VCaP (cell line): ENCODE data around the gene NUP155.
"Not testable (repeated sequence)": the region's sequence is repeated elsewhere in the genome, so short reads cannot be mapped to it uniquely, and the experiment has no call there.

Experiments used
- H3K27ac ChIP-seq: fragments of 450-650 bp; 2 replicates; pipeline ENCODE4 v1.5.1; 2017
- TF ChIP-seq, protein P1 (sequence below): fragments of 450-650 bp; conservative IDR thresholded peaks from 2 replicates; pipeline ENCODE4 v1.5.1; 2017; ENCODE audit warnings: mild to moderate bottlenecking, moderate library complexity

Gene NUP155

DNA sequence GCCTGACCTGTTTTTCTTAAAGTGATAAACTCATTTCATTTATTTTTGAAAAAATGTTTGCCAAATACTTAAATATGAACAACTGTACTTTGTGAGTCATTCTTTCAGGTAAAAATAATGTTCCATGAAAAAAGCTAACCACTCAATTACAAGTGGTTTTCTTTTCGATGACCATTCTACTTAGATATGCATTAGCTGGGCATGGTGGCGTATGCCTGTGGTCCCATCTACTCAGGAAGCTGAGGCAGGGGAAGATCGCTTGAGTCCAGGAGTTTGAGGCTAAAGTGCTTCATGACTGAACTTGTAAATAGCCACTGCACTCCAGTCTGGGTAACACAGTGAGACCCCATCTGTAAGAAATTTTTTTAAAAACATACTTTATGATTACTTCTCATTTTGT is 4.2 kb upstream of the NUP155 start:
- TF ChIP-seq, protein P1, sequence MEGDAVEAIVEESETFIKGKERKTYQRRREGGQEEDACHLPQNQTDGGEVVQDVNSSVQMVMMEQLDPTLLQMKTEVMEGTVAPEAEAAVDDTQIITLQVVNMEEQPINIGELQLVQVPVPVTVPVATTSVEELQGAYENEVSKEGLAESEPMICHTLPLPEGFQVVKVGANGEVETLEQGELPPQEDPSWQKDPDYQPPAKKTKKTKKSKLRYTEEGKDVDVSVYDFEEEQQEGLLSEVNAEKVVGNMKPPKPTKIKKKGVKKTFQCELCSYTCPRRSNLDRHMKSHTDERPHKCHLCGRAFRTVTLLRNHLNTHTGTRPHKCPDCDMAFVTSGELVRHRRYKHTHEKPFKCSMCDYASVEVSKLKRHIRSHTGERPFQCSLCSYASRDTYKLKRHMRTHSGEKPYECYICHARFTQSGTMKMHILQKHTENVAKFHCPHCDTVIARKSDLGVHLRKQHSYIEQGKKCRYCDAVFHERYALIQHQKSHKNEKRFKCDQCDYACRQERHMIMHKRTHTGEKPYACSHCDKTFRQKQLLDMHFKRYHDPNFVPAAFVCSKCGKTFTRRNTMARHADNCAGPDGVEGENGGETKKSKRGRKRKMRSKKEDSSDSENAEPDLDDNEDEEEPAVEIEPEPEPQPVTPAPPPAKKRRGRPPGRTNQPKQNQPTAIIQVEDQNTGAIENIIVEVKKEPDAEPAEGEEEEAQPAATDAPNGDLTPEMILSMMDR, result no peak
- H3K27ac ChIP-seq, result no peak overlapping the region

DNA sequence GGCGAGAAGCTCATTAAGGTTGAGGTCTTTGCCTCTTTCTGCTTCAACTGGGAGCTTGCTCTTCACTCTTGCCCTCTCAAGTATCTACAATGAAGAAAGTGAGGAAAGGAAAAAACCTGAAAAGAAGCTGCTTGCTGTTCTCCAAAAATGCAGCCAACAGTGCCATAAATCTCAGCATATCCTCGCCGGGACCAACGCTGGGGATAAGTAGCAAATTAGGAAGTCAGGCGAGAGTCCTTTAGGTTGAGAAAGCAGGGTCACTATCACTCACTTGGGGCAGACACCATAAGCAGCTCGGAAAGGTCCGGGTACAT is 399 bp downstream of the NUP155 start:
- H3K27ac ChIP-seq, result peak overlapping the region; percentile 82
- TF ChIP-seq, protein P1, result no peak

GRCh38 chr5:37355161-37355560 is 15.7 kb downstream of the NUP155 start:
- no peak overlapping the region for H3K27ac ChIP-seq
- TF ChIP-seq, protein P1, result no peak

DNA sequence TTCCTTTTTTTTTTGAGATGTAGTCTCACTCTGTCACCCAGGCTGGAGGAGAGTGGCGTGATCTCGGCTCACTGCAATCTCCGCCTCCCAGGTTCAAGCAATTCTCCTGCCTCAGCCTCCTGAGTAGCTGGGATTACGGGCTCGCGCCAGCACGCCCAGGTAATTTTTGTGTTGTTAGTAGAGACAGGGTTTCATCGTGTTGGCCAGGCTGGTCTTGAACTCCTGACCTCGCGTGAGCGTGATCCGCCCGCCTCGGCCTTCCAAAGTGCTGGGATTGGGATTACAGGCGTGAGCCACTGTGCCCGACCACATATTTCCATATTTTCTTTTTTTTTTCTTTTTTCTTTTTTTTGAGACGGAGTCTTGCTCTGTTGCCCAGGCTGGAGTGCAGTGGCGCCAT is 28.2 kb downstream of the NUP155 start:
- not testable (repeated sequence) for H3K27ac ChIP-seq

- H3K27ac ChIP-seq, result not testable (repeated sequence)
Observed at GRCh38 chr5:37334754-37335153, 36.2 kb downstream of the NUP155 start.

GRCh38 chr5:37326536-37326935 is 44.4 kb downstream of the NUP155 start:
- TF ChIP-seq, protein P1, result no peak
- no peak overlapping the region for H3K27ac ChIP-seq

- TF ChIP-seq, protein P1, result no peak
- no peak overlapping the region for H3K27ac ChIP-seq
Observed at GRCh38 chr5:37323607-37324006, 47.3 kb downstream of the NUP155 start.

DNA sequence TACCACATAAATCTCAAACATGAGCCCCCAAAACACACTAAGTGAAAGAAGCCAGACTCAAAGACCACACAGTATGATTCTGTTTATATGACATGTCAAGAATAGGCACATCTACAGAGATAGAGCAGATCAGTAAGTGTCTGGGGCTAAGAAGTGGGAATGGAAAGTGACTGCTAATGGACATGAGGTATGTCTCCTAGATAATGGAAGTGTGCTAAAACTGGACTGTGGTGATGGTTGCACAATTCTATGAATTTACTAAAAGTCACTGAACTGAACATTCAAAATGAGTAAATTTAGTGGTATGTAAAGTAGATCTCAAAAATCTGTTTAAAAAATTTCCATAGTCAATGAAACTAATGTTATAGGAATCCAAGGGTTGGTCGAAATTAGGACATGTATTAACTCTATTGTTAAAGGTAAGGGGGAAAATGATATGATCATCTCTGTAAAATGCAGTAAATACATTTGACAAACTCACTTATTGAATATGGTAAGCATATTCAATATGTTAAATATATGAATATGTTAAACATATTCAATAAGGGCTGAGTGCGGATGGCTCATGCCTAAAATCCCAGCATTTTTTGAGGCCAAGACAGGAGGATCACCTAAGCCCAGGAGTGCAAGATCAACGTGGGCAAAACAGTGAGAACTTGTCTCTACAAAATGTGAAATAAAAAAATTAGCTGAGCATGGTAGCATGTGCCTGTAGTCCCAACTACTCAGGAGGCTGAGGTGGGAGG is 51.7 kb downstream of the NUP155 start:
- no peak overlapping the region for H3K27ac ChIP-seq
- TF ChIP-seq, protein P1, result no peak

- TF ChIP-seq, protein P1, result no peak
- no peak overlapping the region for H3K27ac ChIP-seq
Observed at GRCh38 chr5:37316027-37316426, 54.9 kb downstream of the NUP155 start.
